ENCODE data around the gene RUNX2. TPM values are rescaled to one million over a fixed set of nuclear protein-coding genes. Genes with fewer than 3 reads are reported as not detected.
A peak's percentile ranks its signal among the peaks of the same experiment; 100 is the strongest.
"Not testable (repeated sequence)": the region's sequence is repeated elsewhere in the genome, so short reads cannot be mapped to it uniquely, and the experiment has no call there.

The RUNX2 gene
- total and polyA plus RNA-seq, 10 of the 15 experiments (the other 5 are each of a cell fraction or from before 2014, with no cell fraction given), result 0.01 to 0.77 (median 0.15) TPM; not detected in 3

DNA sequence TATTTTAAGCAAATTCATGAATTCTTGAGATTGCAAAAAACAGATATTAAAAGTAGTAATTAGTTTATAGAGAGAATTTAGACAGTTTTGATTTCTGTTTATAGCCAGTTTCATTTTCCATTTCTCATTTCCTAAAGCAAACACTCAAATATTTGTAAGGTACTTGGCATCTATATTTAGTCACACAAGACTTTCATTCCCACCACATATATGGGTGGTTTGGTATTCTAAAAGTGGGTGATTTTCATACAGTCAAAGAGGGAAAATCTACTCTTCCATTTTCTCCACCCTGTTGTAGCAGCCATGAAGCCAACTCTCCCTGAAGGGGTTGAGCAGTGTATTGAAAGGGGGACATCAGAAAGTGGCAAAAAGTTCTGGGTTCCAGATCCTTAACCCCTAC, 230.7 kb downstream of the RUNX2 start:
- ATAC-seq, result peak; percentile 46; the same call in 1 of the 3 replicates

DNA sequence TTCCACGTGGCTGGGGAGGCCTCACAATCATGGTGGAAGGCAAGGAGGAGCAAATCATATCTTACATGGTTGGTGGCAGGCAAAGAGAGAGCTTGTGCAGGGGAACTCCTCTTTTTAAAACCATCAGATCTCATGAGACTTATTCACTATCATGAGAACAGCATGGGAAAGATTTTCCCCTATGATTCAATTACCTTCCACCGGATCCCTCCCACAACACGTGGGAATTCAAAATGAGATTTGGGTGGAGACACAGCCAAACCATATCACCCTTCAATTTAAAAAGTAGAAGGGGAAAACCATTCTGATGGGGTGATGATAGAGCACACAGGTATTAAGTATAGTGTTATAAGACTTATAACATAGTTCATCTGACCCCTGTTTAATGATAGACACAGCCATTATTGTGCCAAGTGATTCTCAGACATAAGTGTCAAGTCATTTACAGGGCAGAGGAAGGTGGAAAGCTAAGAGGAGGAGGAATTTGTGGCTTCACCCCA, 232.2 kb downstream of the RUNX2 start:
- H3K27ac ChIP-seq (ENCODE audit: control insufficient read depth, insufficient read depth); H3K9ac ChIP-seq (ENCODE audit: control insufficient read depth, insufficient read depth, low read length); RAD21 ChIA-PET (ENCODE audit: unreplicated experiment); SMC1A ChIA-PET (ENCODE audit: uncharacterized antibody, unreplicated experiment); in situ Hi-C loops (cut with MboI); H2AFZ ChIP-seq (ENCODE audit: control insufficient read depth, low read depth, low read length); H3K79me2 ChIP-seq (ENCODE audit: control insufficient read depth, insufficient read depth, low read length); H3K4me2 ChIP-seq (ENCODE audit: control insufficient read depth, insufficient read depth); H3K27me3 ChIP-seq (replicated peaks in 1 of 2; ENCODE audit: control insufficient read depth in 2 of 2, insufficient read depth in 2 of 2, low read length in 1 of 2); intact Hi-C loops (cut with micrococcal nuclease; ENCODE audit: unreplicated experiment); FAIRE-seq; H3K4me1 ChIP-seq (ENCODE audit: control insufficient read depth, insufficient read depth, low read length); POLR2A ChIA-PET; H3K9me3 ChIP-seq (replicated peaks; ENCODE audit: control insufficient read depth, insufficient read depth, low read length); CTCF ChIA-PET; DNase-seq (ENCODE audit: low read depth, low spot score); H3K4me3 ChIP-seq; H3K36me3 ChIP-seq (ENCODE audit: control insufficient read depth in 2 of 2, insufficient read depth in 2 of 2, low read length in 1 of 2); H4K20me1 ChIP-seq (ENCODE audit: control insufficient read depth, insufficient read depth); ATAC-seq; BruUV-seq (replicated peaks): not testable (repeated sequence)
- WGBS (ENCODE audit: insufficient coverage, insufficient replicate concordance, low lambda C conversion rate, missing lambda C conversion rate), result 30% methylated on average over 3 of the region's 3 CpGs

More for the DNA sequence above, 230.7 kb downstream of the RUNX2 start:
- in situ Hi-C loops (cut with MboI), result no loop called here
- TF ChIP-seq SUZ12 (IDR thresholded peaks at IDR 0.05; ENCODE audit: unreplicated experiment), result no peak
- TF ChIP-seq, protein P1, sequence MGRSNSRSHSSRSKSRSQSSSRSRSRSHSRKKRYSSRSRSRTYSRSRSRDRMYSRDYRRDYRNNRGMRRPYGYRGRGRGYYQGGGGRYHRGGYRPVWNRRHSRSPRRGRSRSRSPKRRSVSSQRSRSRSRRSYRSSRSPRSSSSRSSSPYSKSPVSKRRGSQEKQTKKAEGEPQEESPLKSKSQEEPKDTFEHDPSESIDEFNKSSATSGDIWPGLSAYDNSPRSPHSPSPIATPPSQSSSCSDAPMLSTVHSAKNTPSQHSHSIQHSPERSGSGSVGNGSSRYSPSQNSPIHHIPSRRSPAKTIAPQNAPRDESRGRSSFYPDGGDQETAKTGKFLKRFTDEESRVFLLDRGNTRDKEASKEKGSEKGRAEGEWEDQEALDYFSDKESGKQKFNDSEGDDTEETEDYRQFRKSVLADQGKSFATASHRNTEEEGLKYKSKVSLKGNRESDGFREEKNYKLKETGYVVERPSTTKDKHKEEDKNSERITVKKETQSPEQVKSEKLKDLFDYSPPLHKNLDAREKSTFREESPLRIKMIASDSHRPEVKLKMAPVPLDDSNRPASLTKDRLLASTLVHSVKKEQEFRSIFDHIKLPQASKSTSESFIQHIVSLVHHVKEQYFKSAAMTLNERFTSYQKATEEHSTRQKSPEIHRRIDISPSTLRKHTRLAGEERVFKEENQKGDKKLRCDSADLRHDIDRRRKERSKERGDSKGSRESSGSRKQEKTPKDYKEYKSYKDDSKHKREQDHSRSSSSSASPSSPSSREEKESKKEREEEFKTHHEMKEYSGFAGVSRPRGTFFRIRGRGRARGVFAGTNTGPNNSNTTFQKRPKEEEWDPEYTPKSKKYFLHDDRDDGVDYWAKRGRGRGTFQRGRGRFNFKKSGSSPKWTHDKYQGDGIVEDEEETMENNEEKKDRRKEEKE (IDR thresholded peaks at IDR 0.05), result no peak
- TF ChIP-seq NFYB (IDR thresholded peaks at IDR 0.05; ENCODE audit: insufficient read depth, low read depth, low read length), result no peak
- TF ChIP-seq MYC (IDR thresholded peaks at IDR 0.05; ENCODE audit: insufficient read depth, insufficient read length, insufficient replicate concordance, low read length, severe bottlenecking), result no peak
- no peak for TF ChIP-seq KLF5 (IDR thresholded peaks at IDR 0.05; ENCODE audit: partially characterized antibody)
- peak; percentile 34 for TF ChIP-seq MEF2B (IDR thresholded peaks at IDR 0.05; ENCODE audit: partially characterized antibody, poor library complexity, severe bottlenecking)
- peak; percentile 14; the same call in 1 of the 2 replicates for TF ChIP-seq RUNX3 (IDR thresholded peaks at IDR 0.05; ENCODE audit: low read length)
- no peak for TF ChIP-seq KAT2A (conservative IDR thresholded peaks at IDR 0.05; ENCODE audit: control insufficient read depth, low read depth, low read length)
- no peak for TF ChIP-seq PAX5 (IDR thresholded peaks at IDR 0.05; ENCODE audit: borderline replicate concordance, low read depth, low read length)
- no peak for TF ChIP-seq GABPA (IDR thresholded peaks at IDR 0.05; ENCODE audit: low read depth)
- TF ChIP-seq MEF2A (IDR thresholded peaks at IDR 0.05; ENCODE audit: insufficient read depth, low read depth, low read length), result peak; percentile 74; the same call in 1 of the 2 replicates
- Histone ChIP-seq H3K9ac (ENCODE audit: control insufficient read depth, insufficient read depth, low read length) (no peak overlapping the region), H3K27me3 (replicated peaks in 1 of 2; ENCODE audit: control insufficient read depth in 2 of 2, insufficient read depth in 2 of 2, low read length in 1 of 2) (no peaks in the 10 kb centered on the region; a peak in 3 of 4 replicates), H3K79me2 (ENCODE audit: control insufficient read depth, insufficient read depth, low read length) (no peaks in the 10 kb centered on the region), H3K4me1 (ENCODE audit: control insufficient read depth, insufficient read depth, low read length) (no peaks in the 10 kb centered on the region), H3K27ac (ENCODE audit: control insufficient read depth, insufficient read depth) (no peak overlapping the region), H3K4me2 (ENCODE audit: control insufficient read depth, insufficient read depth) (peak overlapping the region; percentile 27; the same call in 1 of the 2 replicates), H3K36me3 (ENCODE audit: control insufficient read depth in 2 of 2, insufficient read depth in 2 of 2, low read length in 1 of 2) (no peaks in the 10 kb centered on the region), H3K9me3 (replicated peaks; ENCODE audit: control insufficient read depth, insufficient read depth, low read length) (peaks cover 1% of the 10 kb centered on the region; the same call in 1 of the 3 replicates), H4K20me1 (ENCODE audit: control insufficient read depth, insufficient read depth) (no peaks in the 10 kb centered on the region), H3K4me3 (no peak overlapping the region), H2AFZ (ENCODE audit: control insufficient read depth, low read depth, low read length) (no peak overlapping the region)
- ChIA-PET CTCF (no interaction called here), SMC1A (ENCODE audit: uncharacterized antibody, unreplicated experiment) (no interaction called here), RAD21 (ENCODE audit: unreplicated experiment) (no interaction called here), POLR2A (no interaction called here)
- FAIRE-seq, result peak; percentile 7
- no TSS peak for BruUV-seq (replicated peaks)
- DNase-seq (ENCODE audit: low read depth, low spot score), result peak; percentile 3
- intact Hi-C loops (cut with micrococcal nuclease; ENCODE audit: unreplicated experiment), result no loop called here
